Measurements from ENCODE around the gene HLF. TPM values are rescaled to one million over a fixed set of nuclear protein-coding genes. Genes with fewer than 3 reads are reported as not detected.

The HLF gene
- total RNA-seq, 5 donors from 2014 or later (not counting 1 experiment from before 2014, with no cell fraction given) = 0.55 to 5.2 (median 2.5) TPM

DNA sequence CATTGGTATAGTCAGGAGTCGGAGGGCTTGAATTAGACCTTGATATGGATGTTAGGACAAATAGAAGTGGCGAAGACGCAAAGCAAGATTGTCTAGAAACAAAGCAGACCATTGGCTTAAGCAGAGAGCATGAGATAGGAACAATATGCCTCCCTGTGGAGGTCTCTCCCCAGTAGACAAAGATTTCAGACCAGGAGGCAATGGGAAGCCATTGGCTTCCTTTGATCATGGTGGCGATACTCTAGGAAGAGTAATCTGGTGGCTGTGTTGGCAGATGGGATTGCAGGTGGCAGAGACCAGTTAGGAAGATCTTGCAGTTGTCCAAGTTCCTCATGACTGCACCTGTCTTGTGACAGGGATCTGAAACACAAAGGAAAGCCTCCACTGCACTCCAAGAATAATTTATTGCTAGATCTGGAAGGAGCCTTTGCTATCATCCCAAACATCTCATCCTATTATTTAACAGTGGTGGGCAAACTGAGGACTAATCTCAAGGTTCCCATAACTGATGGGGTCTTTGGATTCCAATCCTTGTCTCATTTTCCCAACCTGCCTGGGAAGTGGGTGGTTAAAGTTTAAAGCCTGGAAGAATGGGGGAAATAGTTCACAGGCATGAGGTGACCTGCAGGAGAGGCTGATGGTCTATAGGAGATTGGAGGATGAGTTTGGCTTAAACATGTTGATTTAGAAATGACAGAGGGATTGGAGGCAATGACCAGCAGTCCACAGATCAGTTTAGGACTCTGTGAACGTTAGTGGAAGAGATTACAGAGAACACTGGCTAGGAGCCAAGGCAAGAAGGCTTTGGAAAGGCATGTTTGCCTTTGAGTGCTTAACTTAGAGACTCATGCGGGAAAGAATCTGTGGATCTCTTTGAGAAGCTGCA is 37.0 kb downstream of the HLF start:
- 85% methylated on average over 4 of the region's 6 CpGs for WGBS (ENCODE audit: insufficient coverage)
- peaks cover 0 to 4% of the 10 kb centered on the region in 2 experiments for H3K27me3 ChIP-seq (replicated peaks in 1 of 2; ENCODE audit: control insufficient read depth in 2 of 2, extremely low read depth in 1 of 2, insufficient read depth in 2 of 2, low read length in 1 of 2)
- Mint-ChIP-seq H3K27ac (no peak overlapping the region), H3K4me1 (no peaks in the 10 kb centered on the region), H3K27me3 (peaks cover 0 to 1% of the 10 kb centered on the region in 2 donors), H3K9me3 (no peaks in the 10 kb centered on the region), H3K4me3 (no peak overlapping the region), H3K36me3 (no peaks in the 10 kb centered on the region)
- ATAC-seq (replicated peaks in 1 of 4) (no peak), DNase-seq (no peak)
- CTCF ChIA-PET = no interaction called here
- H3K4me3 ChIP-seq (ENCODE audit: control insufficient read depth in 1 of 2, extremely low read depth in 1 of 2, low read length in 1 of 2) = no peak overlapping the region
- H3K36me3 ChIP-seq (ENCODE audit: control insufficient read depth in 2 of 2, extremely low read depth in 1 of 2, insufficient read depth in 1 of 2, low read length in 1 of 2) = no peaks in the 10 kb centered on the region
- POLR2A ChIA-PET = no interaction called here
- no peak overlapping the region for H3K27ac ChIP-seq (ENCODE audit: low read length)
- H3K9me3 ChIP-seq = no peaks in the 10 kb centered on the region
- no peaks in the 10 kb centered on the region for H3K4me1 ChIP-seq (ENCODE audit: control insufficient read depth in 1 of 2, extremely low read depth in 1 of 2, insufficient read depth in 2 of 2, low read length in 2 of 2)

DNA sequence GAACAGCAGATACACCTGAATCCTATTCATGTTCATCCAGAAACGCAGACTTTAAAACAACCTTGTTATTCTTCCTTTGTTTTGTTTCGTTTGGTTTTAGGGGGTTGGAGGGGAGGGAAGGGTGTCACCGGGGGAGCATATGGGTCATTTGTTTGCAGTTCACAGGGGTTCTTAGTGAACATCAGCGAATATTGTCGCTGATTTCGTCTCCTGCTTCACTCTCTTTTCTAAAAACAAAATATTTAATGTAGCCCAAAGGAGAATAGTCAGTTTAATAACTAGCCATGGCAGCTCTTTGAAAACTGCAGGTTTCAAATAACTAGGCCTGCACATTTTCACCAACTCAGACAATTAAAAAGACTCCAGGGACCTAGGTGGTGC is 37.6 kb downstream of the HLF start:
- H3K27me3 ChIP-seq (replicated peaks in 1 of 2; ENCODE audit: control insufficient read depth in 2 of 2, extremely low read depth in 1 of 2, insufficient read depth in 2 of 2, low read length in 1 of 2) = peaks cover 0 to 4% of the 10 kb centered on the region in 2 experiments
- H3K36me3 Mint-ChIP-seq = no peaks in the 10 kb centered on the region
- ATAC-seq (replicated peaks in 1 of 4) (no peak), DNase-seq (no peak)
- H3K4me1 Mint-ChIP-seq = no peaks in the 10 kb centered on the region
- no peaks in the 10 kb centered on the region for H3K4me1 ChIP-seq (ENCODE audit: control insufficient read depth in 1 of 2, extremely low read depth in 1 of 2, insufficient read depth in 2 of 2, low read length in 2 of 2)
- no peak overlapping the region for H3K27ac Mint-ChIP-seq
- H3K27me3 Mint-ChIP-seq = peaks cover 0 to 3% of the 10 kb centered on the region in 2 donors
- H3K36me3 ChIP-seq (ENCODE audit: control insufficient read depth in 2 of 2, extremely low read depth in 1 of 2, insufficient read depth in 1 of 2, low read length in 1 of 2) = no peaks in the 10 kb centered on the region
- ChIA-PET CTCF (no interaction called here), POLR2A (no interaction called here)
- H3K4me3 Mint-ChIP-seq = no peak overlapping the region
- H3K9me3 ChIP-seq = no peaks in the 10 kb centered on the region
- no peaks in the 10 kb centered on the region for H3K9me3 Mint-ChIP-seq
- WGBS (ENCODE audit: insufficient coverage) = no CpG with 5 or more reads among the region's 6 CpGs
- no peak overlapping the region for H3K27ac ChIP-seq (ENCODE audit: low read length)
- no peak overlapping the region for H3K4me3 ChIP-seq (ENCODE audit: control insufficient read depth in 1 of 2, extremely low read depth in 1 of 2, low read length in 1 of 2)

DNA sequence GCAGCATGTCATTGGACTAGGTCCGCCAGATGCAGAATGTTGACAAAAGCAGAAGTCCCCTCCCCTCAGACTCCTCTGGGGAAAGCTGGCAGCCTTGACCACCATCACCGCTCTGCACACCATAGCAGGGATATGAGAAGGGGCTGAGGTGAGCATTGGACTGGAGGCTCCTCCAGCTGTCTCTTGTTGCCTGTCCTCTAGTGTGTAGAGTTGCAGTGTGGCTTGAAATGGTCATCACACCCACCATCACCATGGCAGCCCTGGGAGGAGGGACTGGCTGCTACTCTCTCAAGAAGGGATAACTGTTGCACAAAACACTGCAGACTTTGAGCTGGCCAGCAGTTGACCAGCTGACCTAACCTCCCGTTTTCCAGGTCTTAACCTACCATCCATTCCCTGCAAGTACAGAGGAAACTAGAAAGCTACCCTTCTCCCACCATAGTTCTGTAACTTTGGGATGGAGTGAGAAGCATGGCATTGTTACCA is 38.3 kb downstream of the HLF start:
- H3K27me3 Mint-ChIP-seq = peaks cover 3 to 9% of the 10 kb centered on the region in 2 donors
- H3K4me1 ChIP-seq (ENCODE audit: control insufficient read depth in 1 of 2, extremely low read depth in 1 of 2, insufficient read depth in 2 of 2, low read length in 2 of 2) = no peaks in the 10 kb centered on the region
- no peaks in the 10 kb centered on the region for H3K9me3 ChIP-seq
- H3K27ac ChIP-seq (ENCODE audit: low read length) = no peak overlapping the region
- DNase-seq = no peak
- ChIA-PET CTCF (interaction anchor here (0.8 to 1.2 kb wide), 2 partner anchors 309 to 311 kb away, joined by 3 read pairs; no protein-coding TSS in a partner anchor), POLR2A (interaction anchor here in 1 of 2 donors (0.6 kb wide), 1 partner anchor 189 kb away, joined by 5 read pairs; no protein-coding TSS in a partner anchor)
- no peak overlapping the region for H3K4me3 ChIP-seq (ENCODE audit: control insufficient read depth in 1 of 2, extremely low read depth in 1 of 2, low read length in 1 of 2)
- no peak for ATAC-seq (replicated peaks in 1 of 4)
- WGBS (ENCODE audit: insufficient coverage) = no CpG with 5 or more reads among the region's 3 CpGs
- no peaks in the 10 kb centered on the region for H3K36me3 Mint-ChIP-seq
- H3K36me3 ChIP-seq (ENCODE audit: control insufficient read depth in 2 of 2, extremely low read depth in 1 of 2, insufficient read depth in 1 of 2, low read length in 1 of 2) = no peaks in the 10 kb centered on the region
- H3K9me3 Mint-ChIP-seq = no peaks in the 10 kb centered on the region
- no peaks in the 10 kb centered on the region for H3K4me1 Mint-ChIP-seq
- peaks cover 0 to 4% of the 10 kb centered on the region in 2 experiments for H3K27me3 ChIP-seq (replicated peaks in 1 of 2; ENCODE audit: control insufficient read depth in 2 of 2, extremely low read depth in 1 of 2, insufficient read depth in 2 of 2, low read length in 1 of 2)
- H3K27ac Mint-ChIP-seq = no peak overlapping the region
- H3K4me3 Mint-ChIP-seq = no peak overlapping the region

DNA sequence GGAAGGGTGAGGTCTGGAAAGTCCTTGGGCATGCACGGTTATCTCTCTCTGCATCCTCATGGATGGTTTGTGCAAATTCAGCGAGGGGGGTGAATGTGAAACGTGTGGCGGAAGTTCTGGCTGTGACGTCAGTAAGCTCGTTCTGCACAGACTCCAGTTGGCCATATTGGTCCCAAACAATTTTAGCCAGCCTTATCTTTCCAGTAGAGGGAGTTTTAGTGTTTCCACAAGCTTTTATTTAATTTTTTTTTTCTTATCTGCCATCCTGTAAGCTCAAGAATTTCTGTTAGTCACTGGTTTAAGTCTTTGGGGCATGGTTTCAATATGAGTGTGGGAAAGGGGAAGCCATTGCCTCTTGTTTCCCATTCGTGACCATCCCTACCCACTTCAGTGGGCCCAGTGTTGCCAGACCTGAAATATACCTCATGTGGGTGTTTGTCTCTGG is 39.0 kb downstream of the HLF start:
- ATAC-seq (replicated peaks in 1 of 4) (no peak), DNase-seq (no peak)
- H3K27ac ChIP-seq (ENCODE audit: low read length) = no peak overlapping the region
- Mint-ChIP-seq H3K27ac (no peak overlapping the region), H3K36me3 (no peaks in the 10 kb centered on the region), H3K9me3 (no peaks in the 10 kb centered on the region), H3K4me3 (no peak overlapping the region), H3K4me1 (no peaks in the 10 kb centered on the region), H3K27me3 (peaks cover 5 to 9% of the 10 kb centered on the region in 2 donors)
- peaks cover 0 to 4% of the 10 kb centered on the region in 2 experiments for H3K27me3 ChIP-seq (replicated peaks in 1 of 2; ENCODE audit: control insufficient read depth in 2 of 2, extremely low read depth in 1 of 2, insufficient read depth in 2 of 2, low read length in 1 of 2)
- POLR2A ChIA-PET = no interaction called here
- no peaks in the 10 kb centered on the region for H3K9me3 ChIP-seq
- no peaks in the 10 kb centered on the region for H3K4me1 ChIP-seq (ENCODE audit: control insufficient read depth in 1 of 2, extremely low read depth in 1 of 2, insufficient read depth in 2 of 2, low read length in 2 of 2)
- no peak overlapping the region for H3K4me3 ChIP-seq (ENCODE audit: control insufficient read depth in 1 of 2, extremely low read depth in 1 of 2, low read length in 1 of 2)
- no peaks in the 10 kb centered on the region for H3K36me3 ChIP-seq (ENCODE audit: control insufficient read depth in 2 of 2, extremely low read depth in 1 of 2, insufficient read depth in 1 of 2, low read length in 1 of 2)
- WGBS (ENCODE audit: insufficient coverage) = 80% methylated on average over 1 of the region's 7 CpGs
- CTCF ChIA-PET = interaction anchor here (0.8 to 1.2 kb wide), 2 partner anchors 309 to 312 kb away, joined by 3 read pairs; no protein-coding TSS in a partner anchor

DNA sequence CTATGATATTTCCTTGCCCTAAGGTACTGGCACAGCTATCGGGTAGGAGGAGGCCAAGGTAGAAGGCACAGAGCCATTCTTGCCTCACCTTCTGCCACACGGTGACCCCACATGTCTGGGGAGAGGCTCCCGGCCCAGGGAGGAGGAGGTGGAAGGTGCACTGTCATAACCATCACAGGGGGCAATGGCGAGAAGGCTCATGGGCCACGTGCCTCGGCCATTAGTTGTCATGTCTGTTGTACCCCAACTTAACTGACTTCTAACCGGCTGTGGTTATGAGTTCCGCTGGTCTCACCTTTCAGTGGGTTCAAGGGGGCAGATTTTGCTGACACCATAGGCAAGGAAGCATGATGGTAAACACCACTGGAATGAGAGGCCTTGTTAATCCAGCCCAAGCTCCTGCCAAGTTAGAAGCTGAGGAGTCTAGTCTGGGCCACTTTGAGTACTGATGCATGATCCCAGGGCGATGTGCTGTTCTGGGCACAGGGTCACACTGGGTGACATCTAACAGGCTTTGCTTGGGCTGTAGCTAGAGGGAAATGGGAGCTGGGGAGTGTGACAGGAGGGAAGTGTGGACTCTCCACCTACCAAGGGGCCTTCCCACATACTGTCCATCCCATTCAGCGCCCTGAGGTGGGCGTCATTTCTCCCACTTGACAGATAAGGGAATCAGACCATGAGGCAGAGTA is 39.6 kb downstream of the HLF start:
- DNase-seq (no peak), ATAC-seq (replicated peaks in 1 of 4) (no peak)
- 83% methylated on average over 4 of the region's 11 CpGs for WGBS (ENCODE audit: insufficient coverage)
- no peaks in the 10 kb centered on the region for H3K9me3 ChIP-seq
- peaks cover 0 to 4% of the 10 kb centered on the region in 2 experiments for H3K27me3 ChIP-seq (replicated peaks in 1 of 2; ENCODE audit: control insufficient read depth in 2 of 2, extremely low read depth in 1 of 2, insufficient read depth in 2 of 2, low read length in 1 of 2)
- ChIA-PET CTCF (interaction anchor here in 1 of 2 donors (1.2 kb wide), 1 partner anchor 312 kb away, joined by 3 read pairs; no protein-coding TSS in a partner anchor), POLR2A (no interaction called here)
- Mint-ChIP-seq H3K27ac (no peak overlapping the region), H3K4me3 (no peak overlapping the region), H3K27me3 (peaks cover 5 to 9% of the 10 kb centered on the region in 2 donors), H3K9me3 (no peaks in the 10 kb centered on the region), H3K4me1 (no peaks in the 10 kb centered on the region), H3K36me3 (no peaks in the 10 kb centered on the region)
- no peaks in the 10 kb centered on the region for H3K36me3 ChIP-seq (ENCODE audit: control insufficient read depth in 2 of 2, extremely low read depth in 1 of 2, insufficient read depth in 1 of 2, low read length in 1 of 2)
- H3K4me3 ChIP-seq (ENCODE audit: control insufficient read depth in 1 of 2, extremely low read depth in 1 of 2, low read length in 1 of 2) = no peak overlapping the region
- no peak overlapping the region for H3K27ac ChIP-seq (ENCODE audit: low read length)
- H3K4me1 ChIP-seq (ENCODE audit: control insufficient read depth in 1 of 2, extremely low read depth in 1 of 2, insufficient read depth in 2 of 2, low read length in 2 of 2) = no peaks in the 10 kb centered on the region

DNA sequence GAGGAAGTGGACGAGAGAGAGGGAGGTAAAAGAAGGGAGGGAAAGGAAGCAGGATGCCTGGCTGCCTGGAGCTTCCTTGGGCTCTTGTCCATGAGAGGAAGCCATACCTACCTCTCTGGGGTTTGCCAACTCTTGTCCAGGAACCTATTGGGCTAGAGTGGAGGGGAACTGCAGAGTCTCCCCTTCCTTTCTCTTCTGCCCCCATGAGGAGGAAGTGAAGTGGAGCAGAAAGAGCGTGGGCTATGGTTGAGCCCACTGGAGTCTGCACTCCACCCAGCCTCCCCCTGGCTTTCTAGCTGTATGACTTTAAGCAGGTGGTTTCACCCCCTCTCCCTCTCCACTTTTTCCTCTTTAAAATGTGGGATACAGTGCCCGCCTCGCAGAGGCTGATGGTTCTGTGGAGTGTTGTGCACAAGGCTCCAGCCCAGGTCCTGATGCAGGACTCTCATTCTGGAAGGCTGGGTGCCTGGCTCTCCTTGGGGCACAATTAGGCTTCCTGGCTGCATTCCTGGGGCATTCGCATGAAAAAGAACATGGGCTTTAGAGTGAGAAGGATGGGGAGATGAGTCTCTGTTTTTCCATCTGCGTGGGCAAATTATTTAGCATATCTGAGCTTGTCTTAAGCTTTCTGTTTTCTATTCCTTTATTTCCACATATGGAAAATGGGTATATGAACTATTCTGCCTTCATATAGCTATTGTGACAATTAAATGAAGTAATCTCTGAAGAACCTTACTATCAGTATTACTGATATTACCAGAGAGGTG is 40.7 kb downstream of the HLF start:
- no peaks in the 10 kb centered on the region for H3K9me3 ChIP-seq
- no peaks in the 10 kb centered on the region for H3K9me3 Mint-ChIP-seq
- H3K4me1 Mint-ChIP-seq = no peaks in the 10 kb centered on the region
- POLR2A ChIA-PET = no interaction called here
- peaks cover 0 to 4% of the 10 kb centered on the region in 2 experiments for H3K27me3 ChIP-seq (replicated peaks in 1 of 2; ENCODE audit: control insufficient read depth in 2 of 2, extremely low read depth in 1 of 2, insufficient read depth in 2 of 2, low read length in 1 of 2)
- H3K27ac Mint-ChIP-seq = no peak overlapping the region
- peaks cover 5 to 9% of the 10 kb centered on the region in 2 donors for H3K27me3 Mint-ChIP-seq
- H3K4me3 Mint-ChIP-seq = no peak overlapping the region
- no peaks in the 10 kb centered on the region for H3K36me3 ChIP-seq (ENCODE audit: control insufficient read depth in 2 of 2, extremely low read depth in 1 of 2, insufficient read depth in 1 of 2, low read length in 1 of 2)
- H3K27ac ChIP-seq (ENCODE audit: low read length) = no peak overlapping the region
- ATAC-seq (replicated peaks in 1 of 4) = no peak
- H3K4me3 ChIP-seq (ENCODE audit: control insufficient read depth in 1 of 2, extremely low read depth in 1 of 2, low read length in 1 of 2) = no peak overlapping the region
- no peaks in the 10 kb centered on the region for H3K4me1 ChIP-seq (ENCODE audit: control insufficient read depth in 1 of 2, extremely low read depth in 1 of 2, insufficient read depth in 2 of 2, low read length in 2 of 2)
- H3K36me3 Mint-ChIP-seq = no peaks in the 10 kb centered on the region
- DNase-seq = no peak
- CTCF ChIA-PET = interaction anchor here in 1 of 2 donors (0.5 to 0.6 kb wide), 2 partner anchors 53 to 467 kb away, joined by 3 to 5 read pairs; no protein-coding TSS in a partner anchor
- no CpG with 5 or more reads among the region's 6 CpGs for WGBS (ENCODE audit: insufficient coverage)
